Right lobe of liver (tissue), 6 donors: ENCODE data around the gene TTR. TPM values are rescaled to one million over a fixed set of nuclear protein-coding genes. Genes with fewer than 3 reads are reported as not detected.

Experiments used
- ATAC-seq, 4 donors: fragments of 200-7000 bp; cut with Tn5 transposase; one replicate each; pipeline ENCODE4 v1.9.1; 2020; ENCODE audit warnings: mild to moderate bottlenecking in 4 of 4, moderate library complexity in 4 of 4
- DNase-seq, 3 donors: peaks; one replicate each; pipeline ENCODE4 v3.0.0-alpha.2; 2020
- H3K27ac ChIP-seq, 3 donors: fragments of 200-600 bp; one replicate each; pipeline ENCODE4 v1.8.0; 2022
- H3K27me3 ChIP-seq, 2 donors: fragments of 200-600 bp; one replicate each; pipeline ENCODE4 v1.8.0; 2022
- H3K36me3 ChIP-seq, 4 donors: fragments of 200-600 bp; sonication (generic) in 1 of 4; one replicate each; pipeline versions ENCODE4 v1.5.1 to v1.8.0; 2017 to 2022; ENCODE audit warnings: control low read depth in 1 of 4
- H3K4me1 ChIP-seq, 4 donors: fragments of 200-600 bp; sonication (generic) in 1 of 4; one replicate each; pipeline versions ENCODE4 v1.5.1 to v1.8.0; 2017 to 2022; ENCODE audit warnings: control low read depth in 1 of 4
- H3K4me3 ChIP-seq, 3 donors: fragments of 200-600 bp; one replicate each; pipeline ENCODE4 v1.8.0; 2022
- H3K9me3 ChIP-seq, 4 donors: fragments of 200-600 bp; sonication (generic) in 1 of 4; one replicate each; pipeline versions ENCODE4 v1.5.1 to v1.8.0; 2017 to 2022; ENCODE audit warnings: control low read depth in 1 of 4
- POLR2A ChIP-seq: fragments of 450-650 bp; IDR thresholded peaks from one replicate; pipeline ENCODE4 v1.6.1; 2017; ENCODE audit warnings: antibody characterized with exemption, mild to moderate bottlenecking
- WGBS: methylation state at CpG from one replicate; pipeline ENCODE4 v1.1.6; 2018; ENCODE audit warnings: low coverage, low lambda C conversion rate; ENCODE audit not compliant: insufficient coverage; ENCODE audit errors: missing lambda C conversion rate; 5-methylcytosine and 5-hydroxymethylcytosine counted together
- intact Hi-C, 2 donors: fragments of 100-400 bp; cut with DNase I; formaldehyde crosslinking; loops; one replicate each; pipeline versions ENCODE4 v1.11.2 to v1.14.1; 2022
- total RNA-seq, 6 experiments: library from RNA; depleted of rRNA in 2 of 6; stranded (reverse); fragments of >200 nt in 2 of 6; fragmentation: NEBNext Ultra II Directional in 3 of 6; extraction: Animal tissue kit (Norgen Biotek cat#: 25700) in 3 of 6; gene quantifications; one replicate each; pipeline versions ENCODE4 v1.1.0 to v1.2.4, GENCODE V29; 2016 to 2023
- TF ChIP-seq, protein P1 (sequence below), 4 donors: fragments of 200-600 bp in 3 of 4; fragments of 450-650 bp in 1 of 4; IDR thresholded peaks; one replicate each; pipeline versions ENCODE4 v1.5.1 to v1.8.0; 2016 to 2022; ENCODE audit warnings: antibody characterized with exemption in 4 of 4, mild to moderate bottlenecking in 2 of 4
- donor health status: DM: no; HTN: yes; CAD: no.
- donor health status: DM: no; HTN: no; CAD: no.
- donor health status: DM: no; HTN: no; CAD: no.
- donor health status: DM: no; HTN: yes; CAD: no.
- donor health status: DM: no; HTN: yes; CAD: no.

The TTR gene
- total RNA-seq, 6 experiments from 2014 or later, result 1,281 to 4,774 (median 2,625) TPM

DNA sequence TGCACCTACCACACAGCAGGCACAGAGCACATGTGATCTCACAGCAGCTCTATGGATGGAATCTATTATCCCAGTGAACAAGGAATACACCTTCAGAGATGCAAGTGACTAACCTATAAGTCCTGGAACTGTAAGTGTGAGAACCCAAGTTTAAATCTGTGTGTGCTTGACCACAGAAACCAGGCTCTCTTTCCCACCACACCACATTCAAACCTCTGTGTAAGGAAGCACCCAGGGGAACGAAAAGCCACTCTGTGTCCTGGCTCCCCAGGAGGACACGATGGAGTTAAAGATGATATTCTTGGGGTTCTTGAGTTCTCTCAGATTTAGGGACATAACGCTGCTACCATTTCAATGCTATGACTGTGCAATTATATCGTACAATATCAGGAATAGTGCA lies 38.9 kb downstream of the TTR start:
- ATAC-seq (no peak), DNase-seq (no peak)
- H3K27ac ChIP-seq, result no peak overlapping the region

DNA sequence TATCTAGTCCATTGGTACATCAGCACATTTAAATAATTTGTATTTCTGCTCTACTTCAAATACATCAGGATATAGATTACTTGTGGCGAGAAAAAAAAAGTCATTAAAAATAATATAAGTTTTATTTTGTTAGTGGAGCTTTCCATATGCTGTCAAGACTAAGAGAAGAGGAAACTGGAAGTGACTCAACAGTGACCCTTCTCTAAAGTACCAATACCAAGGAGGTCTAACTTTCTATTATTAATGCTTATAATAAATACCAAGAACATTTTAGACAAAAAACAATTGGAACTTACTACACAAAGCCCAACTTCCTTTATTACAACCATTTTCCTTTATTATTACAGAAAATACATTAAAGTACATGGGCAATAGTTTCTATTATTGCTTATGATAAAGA lies 39.8 kb downstream of the TTR start:
- Histone ChIP-seq H3K4me3 (no peak overlapping the region), H3K36me3 (no peaks in the 10 kb centered on the region), H3K4me1 (no peaks in the 10 kb centered on the region), H3K9me3 (no peaks in the 10 kb centered on the region), H3K27ac (no peak overlapping the region), H3K27me3 (no peaks in the 10 kb centered on the region)
- intact Hi-C loops, result no loop called here
- ATAC-seq (no peak), DNase-seq (no peak)
- 89% methylated on average over 1 of the region's 1 CpG for WGBS
- no peak for TF ChIP-seq POLR2A
- TF ChIP-seq, protein P1, sequence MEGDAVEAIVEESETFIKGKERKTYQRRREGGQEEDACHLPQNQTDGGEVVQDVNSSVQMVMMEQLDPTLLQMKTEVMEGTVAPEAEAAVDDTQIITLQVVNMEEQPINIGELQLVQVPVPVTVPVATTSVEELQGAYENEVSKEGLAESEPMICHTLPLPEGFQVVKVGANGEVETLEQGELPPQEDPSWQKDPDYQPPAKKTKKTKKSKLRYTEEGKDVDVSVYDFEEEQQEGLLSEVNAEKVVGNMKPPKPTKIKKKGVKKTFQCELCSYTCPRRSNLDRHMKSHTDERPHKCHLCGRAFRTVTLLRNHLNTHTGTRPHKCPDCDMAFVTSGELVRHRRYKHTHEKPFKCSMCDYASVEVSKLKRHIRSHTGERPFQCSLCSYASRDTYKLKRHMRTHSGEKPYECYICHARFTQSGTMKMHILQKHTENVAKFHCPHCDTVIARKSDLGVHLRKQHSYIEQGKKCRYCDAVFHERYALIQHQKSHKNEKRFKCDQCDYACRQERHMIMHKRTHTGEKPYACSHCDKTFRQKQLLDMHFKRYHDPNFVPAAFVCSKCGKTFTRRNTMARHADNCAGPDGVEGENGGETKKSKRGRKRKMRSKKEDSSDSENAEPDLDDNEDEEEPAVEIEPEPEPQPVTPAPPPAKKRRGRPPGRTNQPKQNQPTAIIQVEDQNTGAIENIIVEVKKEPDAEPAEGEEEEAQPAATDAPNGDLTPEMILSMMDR (IDR thresholded peaks at IDR 0.05), result no peak

More for the DNA sequence above, 38.9 kb downstream of the TTR start:
- Histone ChIP-seq H3K9me3 (no peaks in the 10 kb centered on the region), H3K36me3 (no peaks in the 10 kb centered on the region), H3K4me3 (no peak overlapping the region), H3K4me1 (no peaks in the 10 kb centered on the region), H3K27me3 (no peaks in the 10 kb centered on the region)
- 86% methylated on average over 4 of the region's 4 CpGs for whole genome bisulfite sequencing
- TF ChIP-seq POLR2A, result no peak
- TF ChIP-seq, protein P1 (IDR thresholded peaks at IDR 0.05), result no peak
- intact Hi-C loops, result no loop called here

DNA sequence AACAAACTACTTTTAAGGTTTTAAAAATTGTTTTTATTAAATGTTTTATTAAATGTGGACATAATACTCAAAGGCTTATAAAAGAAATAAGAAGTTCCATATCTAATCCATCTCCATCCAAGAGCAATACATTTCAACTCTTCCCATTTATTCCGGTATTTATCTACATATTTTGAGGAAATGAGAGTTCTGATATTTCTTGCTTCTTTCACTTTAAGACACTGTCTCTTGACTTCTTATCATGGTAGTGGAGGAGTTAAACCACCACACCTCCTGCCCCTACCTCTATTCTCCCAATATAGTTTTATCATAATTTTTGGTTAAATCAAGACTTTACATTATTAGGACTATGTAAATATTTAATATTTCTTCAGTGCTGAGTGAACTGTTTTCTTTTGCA lies 40.7 kb downstream of the TTR start:
- H3K4me3 ChIP-seq, result no peak overlapping the region
- H3K27ac ChIP-seq, result no peak overlapping the region
- no peaks in the 10 kb centered on the region for H3K36me3 ChIP-seq
- no peaks in the 10 kb centered on the region for H3K27me3 ChIP-seq
- TF ChIP-seq POLR2A, result no peak
- TF ChIP-seq, protein P1 (IDR thresholded peaks at IDR 0.05), result no peak
- WGBS, result 54% methylated on average over 1 of the region's 1 CpG
- intact Hi-C loops, result no loop called here
- DNase-seq (no peak), ATAC-seq (no peak)
- no peaks in the 10 kb centered on the region for H3K4me1 ChIP-seq
- no peaks in the 10 kb centered on the region for H3K9me3 ChIP-seq

DNA sequence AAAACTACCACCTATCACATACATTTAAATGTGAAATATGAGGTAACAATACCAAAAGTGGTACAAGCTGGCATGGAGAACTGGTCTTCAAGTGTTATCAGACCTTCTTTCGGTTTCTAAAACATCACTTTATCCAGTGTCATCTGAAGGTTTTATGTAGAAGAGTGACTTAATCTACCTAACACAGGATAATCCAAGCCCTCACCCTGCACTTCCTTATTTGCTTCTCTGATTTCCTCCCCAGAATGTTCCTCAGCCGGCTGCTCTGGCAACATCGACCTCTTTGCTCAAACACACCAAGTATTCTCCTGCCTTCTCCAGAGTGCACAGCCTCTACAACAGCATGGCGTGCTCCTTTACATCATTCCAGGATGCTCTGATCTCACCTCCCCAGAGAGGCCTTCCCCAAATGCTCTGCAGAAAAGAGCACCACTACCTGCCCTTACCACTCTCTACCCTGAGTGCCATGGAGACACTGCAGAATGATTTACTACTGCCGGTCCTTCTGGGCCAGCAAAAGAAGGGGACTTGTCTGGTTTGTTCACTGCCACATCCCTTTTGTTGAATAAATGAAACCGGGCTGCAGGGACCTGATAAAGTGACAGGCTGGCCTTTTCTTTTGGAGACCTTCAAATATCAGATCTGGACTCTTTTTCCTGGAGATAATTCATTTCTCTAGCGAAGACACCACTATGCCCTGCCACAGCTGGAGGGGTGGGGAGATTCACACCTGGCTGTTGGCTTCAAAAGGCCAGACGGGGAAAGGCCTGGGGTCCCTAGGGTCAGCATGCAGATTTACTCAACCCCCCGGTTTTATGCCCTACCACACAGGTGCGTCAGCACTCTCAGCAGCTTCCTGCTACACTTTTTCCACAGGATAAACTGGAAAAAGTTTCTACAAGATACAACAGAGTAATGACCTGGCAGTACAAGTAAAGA lies 42.0 kb downstream of the TTR start:
- 68% methylated on average over 9 of the region's 10 CpGs for WGBS
- Histone ChIP-seq H3K4me3 (no peak overlapping the region), H3K27ac (no peak overlapping the region), H3K9me3 (no peaks in the 10 kb centered on the region), H3K27me3 (no peaks in the 10 kb centered on the region), H3K36me3 (no peaks in the 10 kb centered on the region), H3K4me1 (no peaks in the 10 kb centered on the region)
- intact Hi-C loops, result no loop called here
- no peak for ATAC-seq
- no peak for DNase-seq
- TF ChIP-seq POLR2A, result no peak
- TF ChIP-seq, protein P1 (IDR thresholded peaks at IDR 0.05), result no peak
